B cell (primary cell): Measurements from ENCODE around the gene TRANK1. TPM values are rescaled to one million over a fixed set of nuclear protein-coding genes. Genes with fewer than 3 reads are reported as not detected.

Experiments
- ATAC-seq: fragments of 200-7000 bp; cut with Tn5 transposase; one replicate; pipeline ENCODE4 v1.10.0; 2021; ENCODE audit warnings: low read depth, mild to moderate bottlenecking, moderate number of reproducible peaks, moderate library complexity
- CTCF ChIA-PET: fragments of 350-600 bp; sonication (Branson Sonifier 250); formaldehyde crosslinking; loops from one replicate; lab custom pipeline; 2021; ENCODE audit warnings: antibody characterized with exemption, inconsistent platforms; lab: Charles Lee
- POLR2A ChIA-PET: fragments of 350-600 bp; sonication (Branson Sonifier 250); formaldehyde crosslinking; loops from one replicate; lab custom pipeline; 2021; ENCODE audit warnings: antibody characterized with exemption; lab: Charles Lee
- DNase-seq: peaks from one replicate; pipeline ENCODE4 v3.0.0; 2013
- H2AFZ ChIP-seq: 2 replicates; pipeline ENCODE4 v1.6.1; 2012; ENCODE audit warnings: mild to moderate bottlenecking, low read depth, low read length; ENCODE audit not compliant: insufficient read depth, poor library complexity, severe bottlenecking
- H3K27ac ChIP-seq, 2 donors: 1 replicate in 1 of 2; 2 replicates in 1 of 2; pipeline ENCODE4 v1.5.1; 2012 to 2013; ENCODE audit warnings: low read length in 2 of 2, mild to moderate bottlenecking in 2 of 2, moderate library complexity in 1 of 2
- H3K27me3 ChIP-seq, 4 experiments: fragments of 200-600 bp in 1 of 4; sonication (generic) in 1 of 4; replicated peaks in 1 of 4; 1 replicate in 2 of 4; 2 replicates in 2 of 4; pipeline versions ENCODE4 v1.6.1 to v1.7.0; 2013 to 2016; ENCODE audit warnings: low read length in 3 of 4, mild to moderate bottlenecking in 2 of 4, mixed read lengths in 1 of 4, moderate library complexity in 1 of 4; ENCODE audit not compliant: insufficient read depth in 4 of 4, control insufficient read depth in 3 of 4; ENCODE audit errors: control extremely low read depth in 1 of 4
- H3K36me3 ChIP-seq, 2 experiments: replicated peaks in 1 of 2; 1 replicate in 1 of 2; 2 replicates in 1 of 2; pipeline versions ENCODE4 v1.6.1 to v1.7.1; 2013; ENCODE audit warnings: low read length in 1 of 2; ENCODE audit not compliant: insufficient read depth in 2 of 2, control insufficient read depth in 1 of 2; ENCODE audit errors: control extremely low read depth in 1 of 2, extremely low read depth in 1 of 2
- H3K4me1 ChIP-seq, 2 donors: fragments of 200-600 bp in 1 of 2; sonication (generic) in 1 of 2; 1 replicate in 1 of 2; 2 replicates in 1 of 2; pipeline versions ENCODE4 v1.5.1 to v1.6.1; 2013 to 2017; ENCODE audit warnings: low read length in 2 of 2; ENCODE audit not compliant: control insufficient read depth in 2 of 2, insufficient read depth in 2 of 2
- H3K4me2 ChIP-seq: replicated peaks from 2 replicates; pipeline ENCODE3; 2012; ENCODE audit warnings: mild to moderate bottlenecking, low read depth, low read length; ENCODE audit not compliant: poor library complexity, severe bottlenecking
- H3K4me3 ChIP-seq, 5 experiments: fragments of 200-600 bp in 1 of 5; sonication (generic) in 1 of 5; 1 replicate in 3 of 5; 2 replicates in 2 of 5; pipeline versions ENCODE4 v1.5.1 to v1.7.0; 2011 to 2016; ENCODE audit warnings: low read length in 4 of 5, mild to moderate bottlenecking in 4 of 5, low read depth in 2 of 5, control low read depth in 1 of 5, moderate library complexity in 1 of 5; ENCODE audit not compliant: insufficient read depth in 1 of 5; ENCODE audit errors: control extremely low read depth in 1 of 5, extremely low read depth in 1 of 5
- H3K79me2 ChIP-seq: fragments of 200-600 bp; sonication (generic); one replicate; pipeline ENCODE4 v1.6.0; 2016; ENCODE audit warnings: low read length; ENCODE audit not compliant: control insufficient read depth, insufficient read depth
- H3K9ac ChIP-seq: fragments of 200-600 bp; sonication (generic); 2 replicates; pipeline ENCODE4 v1.6.1; 2017; ENCODE audit warnings: mild to moderate bottlenecking, low read length, moderate library complexity
- H3K9me3 ChIP-seq, 3 donors: one replicate each; pipeline versions ENCODE4 v1.6.1 to v1.7.1; 2013; ENCODE audit warnings: low read length in 2 of 3; ENCODE audit not compliant: control insufficient read depth in 2 of 3, insufficient read depth in 1 of 3; ENCODE audit errors: control extremely low read depth in 1 of 3
- H4K20me1 ChIP-seq: 2 replicates; pipeline ENCODE4 v1.6.0; 2012; ENCODE audit warnings: mild to moderate bottlenecking, low read length; ENCODE audit not compliant: insufficient read depth, control insufficient read depth, poor library complexity, severe bottlenecking
- H3K27ac Mint-ChIP-seq: one replicate; pipeline ENCODE4 v1.8.0; 2021; ENCODE audit warnings: mixed read lengths
- H3K27me3 Mint-ChIP-seq: one replicate; pipeline ENCODE4 v1.8.0; 2021; ENCODE audit warnings: mixed read lengths
- H3K4me1 Mint-ChIP-seq: one replicate; pipeline ENCODE4 v1.8.0; 2021; ENCODE audit warnings: mixed read lengths
- H3K4me3 Mint-ChIP-seq: one replicate; pipeline ENCODE4 v1.8.0; 2021; ENCODE audit warnings: mixed read lengths
- H3K9me3 Mint-ChIP-seq: one replicate; pipeline ENCODE4 v1.8.0; 2022; ENCODE audit warnings: mixed read lengths; ENCODE audit not compliant: insufficient read depth
- CTCF ChIP-seq: fragments of 200-600 bp; IDR thresholded peaks from one replicate; pipeline ENCODE4 v1.8.0; 2022; ENCODE audit warnings: antibody characterized with exemption, mild to moderate bottlenecking
- EZH2 ChIP-seq: IDR thresholded peaks from 2 replicates; pipeline ENCODE4 v1.6.1; 2012; ENCODE audit warnings: borderline replicate concordance, low read depth, mild to moderate bottlenecking, moderate library complexity, low read length; ENCODE audit not compliant: insufficient read depth, poor library complexity, severe bottlenecking
- WGBS: methylation state at CpG from one replicate; pipeline ENCODE4 v1.1.5; 2013; ENCODE audit warnings: missing lambda C conversion rate; ENCODE audit not compliant: insufficient coverage; 5-methylcytosine and 5-hydroxymethylcytosine counted together
- intact Hi-C: fragments of 100-400 bp; cut with micrococcal nuclease; formaldehyde crosslinking; loops from one replicate; pipeline ENCODE4 v1.10.0; 2022
- polyA plus RNA-seq: library from polyadenylated mRNA; depleted of rRNA; stranded (reverse); fragments of >200 nt; gene quantifications from 2 replicates; pipeline ENCODE4 v1.2.3, GENCODE V29; 2012
- total RNA-seq, 2 donors: library from RNA; stranded (reverse); fragments of 120-200 nt in 1 of 2; gene quantifications; 1 replicate in 1 of 2; 2 replicates in 1 of 2; pipeline versions ENCODE4 v1.2.3 to v1.2.4, GENCODE V29; 2013 to 2022

TRANK1 gene
- total and polyA plus RNA-seq, 2 donors (not counting 1 experiment from before 2014, with no cell fraction given), result 20.8 to 147 TPM

- H3K27ac Mint-ChIP-seq, result no peak overlapping the region
- peaks cover 0 to 4% (median 0%) of the 10 kb centered on the region in 3 donors for H3K9me3 ChIP-seq
- H3K9me3 Mint-ChIP-seq, result peaks cover 2% of the 10 kb centered on the region
- ATAC-seq (no peak), DNase-seq (no peak)
- H3K27me3 Mint-ChIP-seq, result no peaks in the 10 kb centered on the region
- H3K27me3 ChIP-seq, result no peaks in the 10 kb centered on the region
- intact Hi-C loops, result no loop called here
- H3K36me3 ChIP-seq, result peaks cover 7 to 87% of the 10 kb centered on the region in 2 experiments
- H3K4me2 ChIP-seq, result no peak overlapping the region
- TF ChIP-seq EZH2 (no peak), CTCF (no peak)
- CTCF ChIA-PET, result interaction anchor here (2.0 kb wide), 1 partner anchor 112 kb away, joined by 5 read pairs; no protein-coding TSS in a partner anchor
- no peak overlapping the region for H3K4me3 ChIP-seq
- no peaks in the 10 kb centered on the region for H4K20me1 ChIP-seq
- no peaks in the 10 kb centered on the region for H3K4me1 Mint-ChIP-seq
- no peaks in the 10 kb centered on the region for H3K4me1 ChIP-seq
- no CpG with 5 or more reads among the region's 1 CpG for WGBS
- H3K4me3 Mint-ChIP-seq, result no peak overlapping the region
- H3K9ac ChIP-seq, result no peak overlapping the region
- H3K79me2 ChIP-seq, result no peaks in the 10 kb centered on the region
- POLR2A ChIA-PET, result no interaction called here
- H2AFZ ChIP-seq, result no peak overlapping the region
- H3K27ac ChIP-seq, result no peak overlapping the region
Observed at GRCh38 chr3:36846406-36846805, 98.4 kb downstream of the TRANK1 start.

GRCh38 chr3:36843065-36844051 lies 101.5 kb downstream of the TRANK1 start:
- no peak for ATAC-seq
- no peaks in the 10 kb centered on the region for H3K79me2 ChIP-seq
- 95% methylated on average over 4 of the region's 4 CpGs for WGBS
- no peaks in the 10 kb centered on the region for H3K4me1 ChIP-seq
- POLR2A ChIA-PET, result no interaction called here
- H3K36me3 ChIP-seq, result peaks cover 19 to 88% of the 10 kb centered on the region in 2 experiments
- H3K27me3 Mint-ChIP-seq, result no peaks in the 10 kb centered on the region
- H3K4me1 Mint-ChIP-seq, result no peaks in the 10 kb centered on the region
- no peak overlapping the region for H3K9ac ChIP-seq
- intact Hi-C loops, result no loop called here
- H2AFZ ChIP-seq, result no peak overlapping the region
- DNase-seq, result peak; percentile 11
- H3K9me3 ChIP-seq, result peaks cover 0 to 4% (median 0%) of the 10 kb centered on the region in 3 donors
- no peak overlapping the region for H3K4me3 ChIP-seq
- H3K27me3 ChIP-seq, result no peaks in the 10 kb centered on the region
- H3K9me3 Mint-ChIP-seq, result peaks cover 3% of the 10 kb centered on the region
- TF ChIP-seq EZH2 (no peak), CTCF (peak; percentile 55)
- CTCF ChIA-PET, result interaction anchor here (0.8 to 1.7 kb wide), 3 partner anchors 16 to 115 kb away, joined by 3 to 7 read pairs (median 4); no protein-coding TSS in a partner anchor
- no peak overlapping the region for H3K27ac Mint-ChIP-seq
- H3K4me3 Mint-ChIP-seq, result no peak overlapping the region
- no peak overlapping the region for H3K27ac ChIP-seq
- no peaks in the 10 kb centered on the region for H4K20me1 ChIP-seq
- H3K4me2 ChIP-seq, result no peak overlapping the region
